K562 (cell line): ENCODE measurements around the gene NUP50. TPM values are rescaled to one million over a fixed set of nuclear protein-coding genes. Genes with fewer than 3 reads are reported as not detected.

ENCODE experiments used
- BMI1 ChIP-seq: fragments of 150-350 bp; IDR thresholded peaks from 2 replicates; pipeline ENCODE4 v1.6.1; 2014; ENCODE audit warnings: low read length
- CEBPB ChIP-seq: fragments of 450-650 bp; IDR thresholded peaks from 2 replicates; pipeline ENCODE4 v1.6.1; 2016; ENCODE audit warnings: missing genetic modification characterization, missing compliant biosample characterization
- DDX20 ChIP-seq: fragments of 450-650 bp; IDR thresholded peaks from 2 replicates; pipeline ENCODE4 v1.6.1; 2016; ENCODE audit warnings: missing genetic modification characterization, low read depth, mild to moderate bottlenecking, missing compliant biosample characterization, moderate library complexity
- KAT7 ChIP-seq: sonication (generic); formaldehyde crosslinking; IDR thresholded peaks from 2 replicates; pipeline ENCODE4 v1.8.0; 2022; ENCODE audit warnings: missing genetic modification reagents, mild to moderate bottlenecking, borderline replicate concordance
- KLF10 ChIP-seq: fragments of 250-450 bp; sonication (Bioruptor Pico); IDR thresholded peaks from 2 replicates; pipeline ENCODE4 v1.6.1; 2021; ENCODE audit warnings: matching md5 sums
- LEF1 ChIP-seq: fragments of 450-650 bp; IDR thresholded peaks from 2 replicates; pipeline ENCODE4 v1.6.1; 2016; ENCODE audit warnings: mild to moderate bottlenecking
- MIER1 ChIP-seq: fragments of 450-650 bp; IDR thresholded peaks from 2 replicates; pipeline ENCODE4 v1.6.1; 2016; ENCODE audit warnings: antibody characterized with exemption, mild to moderate bottlenecking, low read depth
- NR2C2 ChIP-seq, 2 experiments: fragments of 200-800 bp in 1 of 2; sonication (Bioruptor generic) in 1 of 2; sonication (generic) in 1 of 2; formaldehyde crosslinking in 1 of 2; IDR thresholded peaks; 2 replicates each; pipeline versions ENCODE4 v1.6.1 to v1.8.0; 2016 to 2022; ENCODE audit warnings: mild to moderate bottlenecking in 1 of 2, missing compliant biosample characterization in 1 of 2, missing genetic modification characterization in 1 of 2, missing genetic modification reagents in 1 of 2
- NR2F6 ChIP-seq: fragments of 450-650 bp; formaldehyde crosslinking; IDR thresholded peaks from 2 replicates; pipeline ENCODE4 v1.4.0; 2020; ENCODE audit warnings: mild to moderate bottlenecking
- SMAD2 ChIP-seq: fragments of 150-350 bp; IDR thresholded peaks from 2 replicates; pipeline ENCODE4 v1.6.1; 2014; ENCODE audit warnings: low read depth, mild to moderate bottlenecking, low read length
- ZKSCAN1 ChIP-seq: fragments of 150-350 bp; IDR thresholded peaks from 2 replicates; pipeline ENCODE4 v1.6.1; 2016; ENCODE audit warnings: low read depth, low read length
- ZNF134 ChIP-seq: fragments of 250-450 bp; sonication (Bioruptor Pico); conservative IDR thresholded peaks from 2 replicates; pipeline ENCODE4 v1.4.0; 2020
- ZNF384 ChIP-seq: IDR thresholded peaks from 2 replicates; pipeline ENCODE4 v1.6.1; 2012; ENCODE audit warnings: low read depth, low read length, improper control_type of control experiment
- ZNF695 ChIP-seq: fragments of 450-650 bp; formaldehyde crosslinking; IDR thresholded peaks from 2 replicates; pipeline ENCODE4 v1.4.0; 2020; ENCODE audit warnings: mild to moderate bottlenecking, moderate library complexity
- polyA plus RNA-seq, 8 experiments: library from polyadenylated mRNA; depleted of rRNA in 4 of 8; stranded (reverse) in 5 of 8; unstranded in 3 of 8; fragments of >200 nt; fragmentation: Nextera tagmentation in 2 of 8; fragmentation: Illumina TruSeq in 1 of 8; extraction: Ambion mirVana in 2 of 8; extraction: Trizol in 1 of 8; gene quantifications; 2 replicates each; pipeline versions ENCODE4 v1.2.1 to v1.2.3, GENCODE V29; 2011 to 2014; ENCODE audit warnings: inconsistent platforms in 1 of 8, missing spikeins in 1 of 8
- total RNA-seq, 7 experiments: library from RNA; depleted of rRNA in 6 of 7; stranded (reverse); fragments of >200 nt in 6 of 7; fragmentation: Illumina TruSeq in 2 of 7; extraction: Trizol in 2 of 7; gene quantifications; 2 replicates each; pipeline versions ENCODE4 v1.2.1 to v1.2.3, GENCODE V29; 2011 to 2021; ENCODE audit warnings: low replicate concordance in 1 of 7
- TF ChIP-seq, protein P1 (sequence below): fragments of 450-650 bp; IDR thresholded peaks from 2 replicates; pipeline ENCODE4 v1.7.1; 2018; ENCODE audit warnings: mild to moderate bottlenecking, low read depth; ENCODE audit not compliant: partially characterized antibody
- TF ChIP-seq, protein P2 (sequence below): fragments of 250-450 bp; sonication (Bioruptor Pico); IDR thresholded peaks from 2 replicates; pipeline ENCODE4 v1.6.1; 2021; ENCODE audit warnings: mild to moderate bottlenecking
- TF ChIP-seq, protein P3 (sequence below), 2 experiments: fragments of 450-650 bp; IDR thresholded peaks; 2 replicates each; pipeline ENCODE4 v1.6.1; 2016; ENCODE audit warnings: mild to moderate bottlenecking in 2 of 2, borderline replicate concordance in 1 of 2, low read depth in 1 of 2, moderate library complexity in 1 of 2

The NUP50 gene
- total and polyA plus RNA-seq, 9 of the 15 experiments (the other 6 are each of a cell fraction or from before 2014, with no cell fraction given) = 23.8 to 83.7 (median 55.3) TPM

DNA sequence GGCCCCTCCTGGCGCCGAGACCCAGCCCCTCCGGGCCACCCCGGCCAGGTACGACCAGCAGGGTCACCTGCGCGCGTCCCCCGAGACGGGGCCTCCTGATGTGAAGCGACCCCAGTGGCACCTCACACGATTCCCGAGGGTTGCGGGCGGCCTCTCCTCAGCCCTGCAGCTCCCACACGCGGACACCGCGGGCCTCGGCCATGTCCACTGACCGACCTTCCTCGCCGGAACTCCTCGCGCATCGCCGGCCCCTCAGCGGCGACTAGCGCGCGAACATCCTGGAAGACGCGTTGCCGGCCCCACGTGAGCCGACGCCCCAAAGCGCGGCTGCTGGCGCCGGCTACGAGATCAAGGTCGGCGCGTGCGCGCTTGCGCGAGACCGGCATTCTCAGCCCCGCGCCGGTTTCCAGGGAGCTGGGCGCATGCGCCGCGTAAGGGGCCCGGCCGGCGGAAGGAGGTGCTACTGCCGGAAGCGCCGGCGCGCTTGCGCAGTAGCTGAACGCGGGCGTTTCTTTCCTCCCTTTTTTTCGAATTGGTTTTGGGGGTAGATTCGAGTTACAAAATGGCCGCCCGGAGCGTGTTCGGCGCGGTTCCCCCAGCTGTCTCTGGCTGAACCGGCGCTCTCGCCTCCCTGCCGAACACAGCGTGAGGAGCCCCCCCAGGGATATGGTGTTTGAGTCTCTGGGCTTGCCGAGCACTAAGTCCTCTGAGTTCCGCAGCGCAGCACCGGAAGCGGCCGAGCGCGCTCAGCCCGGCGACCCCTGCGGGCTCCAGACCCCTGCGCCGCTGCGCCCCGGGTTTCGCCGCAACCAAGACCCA lies at the start of gene NUP50 (continued):
- TF ChIP-seq, protein P1, sequence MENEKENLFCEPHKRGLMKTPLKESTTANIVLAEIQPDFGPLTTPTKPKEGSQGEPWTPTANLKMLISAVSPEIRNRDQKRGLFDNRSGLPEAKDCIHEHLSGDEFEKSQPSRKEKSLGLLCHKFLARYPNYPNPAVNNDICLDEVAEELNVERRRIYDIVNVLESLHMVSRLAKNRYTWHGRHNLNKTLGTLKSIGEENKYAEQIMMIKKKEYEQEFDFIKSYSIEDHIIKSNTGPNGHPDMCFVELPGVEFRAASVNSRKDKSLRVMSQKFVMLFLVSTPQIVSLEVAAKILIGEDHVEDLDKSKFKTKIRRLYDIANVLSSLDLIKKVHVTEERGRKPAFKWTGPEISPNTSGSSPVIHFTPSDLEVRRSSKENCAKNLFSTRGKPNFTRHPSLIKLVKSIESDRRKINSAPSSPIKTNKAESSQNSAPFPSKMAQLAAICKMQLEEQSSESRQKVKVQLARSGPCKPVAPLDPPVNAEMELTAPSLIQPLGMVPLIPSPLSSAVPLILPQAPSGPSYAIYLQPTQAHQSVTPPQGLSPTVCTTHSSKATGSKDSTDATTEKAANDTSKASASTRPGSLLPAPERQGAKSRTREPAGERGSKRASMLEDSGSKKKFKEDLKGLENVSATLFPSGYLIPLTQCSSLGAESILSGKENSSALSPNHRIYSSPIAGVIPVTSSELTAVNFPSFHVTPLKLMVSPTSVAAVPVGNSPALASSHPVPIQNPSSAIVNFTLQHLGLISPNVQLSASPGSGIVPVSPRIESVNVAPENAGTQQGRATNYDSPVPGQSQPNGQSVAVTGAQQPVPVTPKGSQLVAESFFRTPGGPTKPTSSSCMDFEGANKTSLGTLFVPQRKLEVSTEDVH = no peak
- no peak for TF ChIP-seq ZNF384
- TF ChIP-seq CEBPB (tag) = no peak
- TF ChIP-seq SMAD2 = no peak
- TF ChIP-seq, protein P2, sequence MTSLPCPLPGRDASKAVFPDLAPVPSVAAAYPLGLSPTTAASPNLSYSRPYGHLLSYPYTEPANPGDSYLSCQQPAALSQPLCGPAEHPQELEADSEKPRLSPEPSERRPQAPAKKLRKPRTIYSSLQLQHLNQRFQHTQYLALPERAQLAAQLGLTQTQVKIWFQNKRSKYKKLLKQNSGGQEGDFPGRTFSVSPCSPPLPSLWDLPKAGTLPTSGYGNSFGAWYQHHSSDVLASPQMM (CRISPR knock-in tag) = no peak
- TF ChIP-seq MIER1 = no peak
- TF ChIP-seq NR2C2 (CRISPR knock-in tag; IDR thresholded peaks at IDR 0.05) = no peak
- peak; percentile 41; the same call in 1 of the 2 replicates for TF ChIP-seq NR2C2 (tag; IDR thresholded peaks at IDR 0.05)
- TF ChIP-seq, protein P3, sequence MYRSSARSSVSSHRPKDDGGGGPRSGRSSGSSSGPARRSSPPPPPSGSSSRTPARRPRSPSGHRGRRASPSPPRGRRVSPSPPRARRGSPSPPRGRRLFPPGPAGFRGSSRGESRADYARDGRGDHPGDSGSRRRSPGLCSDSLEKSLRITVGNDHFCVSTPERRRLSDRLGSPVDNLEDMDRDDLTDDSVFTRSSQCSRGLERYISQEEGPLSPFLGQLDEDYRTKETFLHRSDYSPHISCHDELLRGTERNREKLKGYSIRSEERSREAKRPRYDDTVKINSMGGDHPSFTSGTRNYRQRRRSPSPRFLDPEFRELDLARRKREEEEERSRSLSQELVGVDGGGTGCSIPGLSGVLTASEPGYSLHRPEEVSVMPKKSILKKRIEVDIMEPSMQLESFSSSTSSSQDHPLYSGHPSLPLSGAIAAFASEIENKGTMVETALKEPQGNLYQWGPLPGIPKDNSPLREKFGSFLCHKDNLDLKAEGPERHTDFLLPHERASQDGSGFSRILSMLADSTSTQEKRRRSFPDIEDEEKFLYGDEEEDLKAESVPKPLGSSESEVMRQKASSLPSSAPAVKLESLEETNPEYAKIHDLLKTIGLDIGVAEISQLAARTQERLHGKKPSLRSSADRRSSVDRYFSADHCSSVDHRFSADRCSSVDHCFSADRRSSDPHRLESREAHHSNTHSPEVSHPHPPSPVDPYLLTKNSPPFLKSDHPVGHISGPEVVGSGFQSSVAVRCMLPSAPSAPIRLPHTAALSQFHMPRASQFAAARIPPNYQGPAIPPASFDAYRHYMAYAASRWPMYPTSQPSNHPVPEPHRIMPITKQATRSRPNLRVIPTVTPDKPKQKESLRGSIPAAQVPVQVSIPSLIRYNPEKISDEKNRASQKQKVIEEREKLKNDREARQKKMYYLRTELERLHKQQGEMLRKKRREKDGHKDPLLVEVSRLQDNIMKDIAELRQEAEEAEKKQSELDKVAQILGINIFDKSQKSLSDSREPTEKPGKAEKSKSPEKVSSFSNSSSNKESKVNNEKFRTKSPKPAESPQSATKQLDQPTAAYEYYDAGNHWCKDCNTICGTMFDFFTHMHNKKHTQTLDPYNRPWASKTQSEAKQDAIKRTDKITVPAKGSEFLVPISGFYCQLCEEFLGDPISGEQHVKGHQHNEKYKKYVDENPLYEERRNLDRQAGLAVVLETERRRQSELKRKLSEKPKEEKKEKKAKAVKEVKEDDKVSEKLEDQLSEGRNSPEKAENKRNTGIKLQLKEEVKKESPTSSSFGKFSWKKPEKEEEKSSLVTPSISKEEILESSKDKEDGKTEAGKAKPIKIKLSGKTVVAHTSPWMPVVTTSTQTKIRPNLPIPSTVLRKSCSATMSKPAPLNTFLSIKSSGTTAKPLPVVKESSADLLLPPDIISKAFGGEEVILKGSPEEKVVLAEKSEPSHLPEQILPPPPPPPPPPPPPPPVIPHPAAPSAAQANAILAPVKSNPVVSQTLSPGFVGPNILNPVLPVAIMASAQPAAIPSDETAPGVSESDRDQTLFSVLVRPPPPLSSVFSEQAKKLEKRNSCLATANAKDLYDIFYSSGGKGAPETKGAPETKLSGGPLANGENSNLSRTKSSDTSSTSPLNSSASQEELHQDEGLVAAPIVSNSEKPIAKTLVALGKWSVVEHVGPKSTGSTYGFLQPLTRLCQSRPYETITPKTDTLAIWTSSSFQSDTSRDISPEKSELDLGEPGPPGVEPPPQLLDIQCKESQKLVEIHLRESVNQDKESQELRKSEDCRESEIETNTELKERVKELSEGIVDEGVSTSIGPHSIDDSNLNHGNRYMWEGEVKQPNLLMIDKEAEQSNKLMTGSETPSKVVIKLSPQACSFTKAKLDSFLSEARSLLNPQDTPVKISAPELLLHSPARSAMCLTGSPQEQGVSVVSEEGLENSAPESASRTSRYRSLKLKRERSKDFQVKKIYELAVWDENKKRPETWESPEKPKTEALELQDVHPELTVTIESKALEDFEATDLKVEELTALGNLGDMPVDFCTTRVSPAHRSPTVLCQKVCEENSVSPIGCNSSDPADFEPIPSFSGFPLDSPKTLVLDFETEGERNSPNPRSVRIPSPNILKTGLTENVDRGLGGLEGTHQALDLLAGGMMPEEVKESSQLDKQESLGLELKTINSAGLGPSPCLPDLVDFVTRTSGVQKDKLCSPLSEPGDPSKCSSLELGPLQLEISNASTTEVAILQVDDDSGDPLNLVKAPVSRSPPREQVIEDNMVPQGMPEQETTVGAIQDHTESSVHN (IDR thresholded peaks at IDR 0.05; ENCODE audit: borderline replicate concordance in 1 of 2, low read depth in 1 of 2) = no peak
- TF ChIP-seq ZKSCAN1 = no peak
- TF ChIP-seq ZNF134 (CRISPR knock-in tag) = no peak
- TF ChIP-seq DDX20 (tag) = no peak
- no peak for TF ChIP-seq ZNF695 (CRISPR knock-in tag)
- TF ChIP-seq LEF1 = no peak
- no peak for TF ChIP-seq NR2F6 (CRISPR knock-in tag)
- TF ChIP-seq BMI1 = no peak
- TF ChIP-seq KLF10 = no peak
- TF ChIP-seq KAT7 = 0 out of 2 replicates have a peak, but pooled peaks have one; percentile 50
